HEK293 (cell line): ENCODE results near the gene CRYBG1.

Experiments
- CTCF ChIA-PET: fragments of 350-600 bp; formaldehyde crosslinking; extraction: SDS; loops from one replicate; lab custom pipeline; 2021; ENCODE audit warnings: antibody characterized with exemption; lab: Yijun Ruan, JAX
- POLR2A ChIA-PET: fragments of 300-600 bp; formaldehyde crosslinking; extraction: SDS; loops from one replicate; lab custom pipeline; 2020; ENCODE audit warnings: antibody characterized with exemption, inconsistent platforms; lab: Yijun Ruan, JAX
- H3K27ac ChIP-seq: fragments of 200-500 bp; sonication (Bioruptor generic); 2 replicates; pipeline ENCODE4 v1.5.1; 2014; ENCODE audit warnings: low read depth, low read length, control low read depth, inconsistent platforms; ENCODE audit errors: extremely low read depth
- H3K36me3 ChIP-seq, 2 experiments: fragments of 200-500 bp in 1 of 2; sonication (Bioruptor generic) in 1 of 2; 1 replicate in 1 of 2; 2 replicates in 1 of 2; pipeline ENCODE4 v1.5.1; 2014 to 2017; ENCODE audit warnings: inconsistent platforms in 2 of 2, low read length in 2 of 2; ENCODE audit not compliant: control insufficient read depth in 2 of 2, insufficient read depth in 1 of 2
- H3K4me1 ChIP-seq: fragments of 200-500 bp; sonication (Bioruptor generic); 2 replicates; pipeline ENCODE4 v1.5.1; 2014; ENCODE audit warnings: mild to moderate bottlenecking, low read length, inconsistent platforms; ENCODE audit not compliant: control insufficient read depth, insufficient read depth
- H3K4me3 ChIP-seq: 2 replicates; pipeline ENCODE4 v1.5.1; 2011; ENCODE audit warnings: low read depth, mild to moderate bottlenecking, control low read depth, low read length, moderate library complexity
- H3K9me3 ChIP-seq: fragments of 200-500 bp; sonication (Bioruptor generic); 2 replicates; pipeline ENCODE4 v1.5.1; 2014; ENCODE audit warnings: low read depth, low read length, inconsistent platforms; ENCODE audit not compliant: control insufficient read depth, insufficient read depth
- OSR2 ChIP-seq: fragments of 450-650 bp; formaldehyde crosslinking; IDR thresholded peaks from 2 replicates; pipeline ENCODE4 v1.5.1; 2016; ENCODE audit warnings: missing biosample characterization, missing genetic modification characterization
- REPIN1 ChIP-seq: fragments of 450-650 bp; formaldehyde crosslinking; IDR thresholded peaks from 2 replicates; pipeline ENCODE4 v1.5.1; 2017; ENCODE audit warnings: missing biosample characterization, missing genetic modification characterization, low read depth
- ZFHX2 ChIP-seq: fragments of 450-650 bp; formaldehyde crosslinking; conservative IDR thresholded peaks from 2 replicates; pipeline ENCODE4 v1.5.1; 2016; ENCODE audit warnings: missing biosample characterization, missing genetic modification characterization
- ZFP3 ChIP-seq: fragments of 450-650 bp; formaldehyde crosslinking; IDR thresholded peaks from 2 replicates; pipeline ENCODE4 v1.5.1; 2016; ENCODE audit warnings: low read depth, missing biosample characterization, missing genetic modification characterization
- ZNF169 ChIP-seq: fragments of 450-650 bp; formaldehyde crosslinking; IDR thresholded peaks from 2 replicates; pipeline ENCODE4 v1.5.1; 2016; ENCODE audit warnings: missing biosample characterization, missing genetic modification characterization
- ZNF266 ChIP-seq: fragments of 450-650 bp; formaldehyde crosslinking; IDR thresholded peaks from 2 replicates; pipeline ENCODE4 v1.5.1; 2016; ENCODE audit warnings: missing biosample characterization, missing genetic modification characterization, low read depth
- ZNF37A ChIP-seq: fragments of 450-650 bp; IDR thresholded peaks from 2 replicates; pipeline ENCODE4 v1.5.1; 2018; ENCODE audit warnings: missing biosample characterization, missing genetic modification characterization
- ZNF560 ChIP-seq: fragments of 450-650 bp; formaldehyde crosslinking; IDR thresholded peaks from 2 replicates; pipeline ENCODE4 v1.5.1; 2017; ENCODE audit warnings: missing biosample characterization, missing genetic modification characterization, borderline replicate concordance
- ZNF596 ChIP-seq: fragments of 450-650 bp; IDR thresholded peaks from 2 replicates; pipeline ENCODE4 v1.5.0; 2018; ENCODE audit warnings: missing biosample characterization, mild to moderate bottlenecking, missing genetic modification characterization, moderate library complexity
- ZNF600 ChIP-seq: fragments of 450-650 bp; formaldehyde crosslinking; IDR thresholded peaks from 2 replicates; pipeline ENCODE4 v1.5.1; 2016; ENCODE audit warnings: missing biosample characterization, missing genetic modification characterization
- TF ChIP-seq, protein P1 (sequence below): fragments of 450-650 bp; formaldehyde crosslinking; IDR thresholded peaks from 2 replicates; pipeline ENCODE4 v1.5.1; 2016; ENCODE audit warnings: missing biosample characterization, missing genetic modification characterization
- TF ChIP-seq, protein P2 (sequence below): IDR thresholded peaks from 2 replicates; pipeline ENCODE4 v1.6.1; 2011; ENCODE audit warnings: mild to moderate bottlenecking, low read depth, low read length, borderline replicate concordance
- TF ChIP-seq, protein P3 (sequence below): fragments of 450-650 bp; formaldehyde crosslinking; IDR thresholded peaks from 2 replicates; pipeline ENCODE4 v1.5.1; 2016; ENCODE audit warnings: missing biosample characterization, missing genetic modification characterization
- TF ChIP-seq, protein P4 (sequence below): fragments of 450-650 bp; IDR thresholded peaks from 2 replicates; pipeline ENCODE4 v1.5.1; 2018; ENCODE audit warnings: missing biosample characterization, mild to moderate bottlenecking, missing genetic modification characterization
- TF ChIP-seq, protein P5 (sequence below): fragments of 450-650 bp; formaldehyde crosslinking; IDR thresholded peaks from 2 replicates; pipeline ENCODE4 v1.5.1; 2016; ENCODE audit warnings: missing biosample characterization, missing genetic modification characterization
- TF ChIP-seq, protein P6 (sequence below): fragments of 450-650 bp; formaldehyde crosslinking; IDR thresholded peaks from 2 replicates; pipeline ENCODE4 v1.5.1; 2017; ENCODE audit warnings: missing biosample characterization, missing genetic modification characterization

The CRYBG1 gene

GRCh38 chr6:106534564-106534982 lies 174.1 kb downstream of the CRYBG1 start:
- TF ChIP-seq ZNF169 (tag by site-specific recombination) = no peak
- TF ChIP-seq ZNF596 (tag by site-specific recombination) = no peak
- no peak for TF ChIP-seq ZFP3 (tag by site-specific recombination)
- TF ChIP-seq, protein P1, sequence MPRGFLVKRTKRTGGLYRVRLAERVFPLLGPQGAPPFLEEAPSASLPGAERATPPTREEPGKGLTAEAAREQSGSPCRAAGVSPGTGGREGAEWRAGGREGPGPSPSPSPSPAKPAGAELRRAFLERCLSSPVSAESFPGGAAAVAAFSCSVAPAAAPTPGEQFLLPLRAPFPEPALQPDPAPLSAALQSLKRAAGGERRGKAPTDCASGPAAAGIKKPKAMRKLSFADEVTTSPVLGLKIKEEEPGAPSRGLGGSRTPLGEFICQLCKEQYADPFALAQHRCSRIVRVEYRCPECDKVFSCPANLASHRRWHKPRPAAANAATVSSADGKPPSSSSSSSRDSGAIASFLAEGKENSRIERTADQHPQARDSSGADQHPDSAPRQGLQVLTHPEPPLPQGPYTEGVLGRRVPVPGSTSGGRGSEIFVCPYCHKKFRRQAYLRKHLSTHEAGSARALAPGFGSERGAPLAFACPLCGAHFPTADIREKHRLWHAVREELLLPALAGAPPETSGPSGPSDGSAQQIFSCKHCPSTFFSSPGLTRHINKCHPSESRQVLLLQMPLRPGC (tag by site-specific recombination) = no peak
- no peak for TF ChIP-seq OSR2 (tag by site-specific recombination)
- no peak for TF ChIP-seq ZFHX2
- TF ChIP-seq, protein P2, sequence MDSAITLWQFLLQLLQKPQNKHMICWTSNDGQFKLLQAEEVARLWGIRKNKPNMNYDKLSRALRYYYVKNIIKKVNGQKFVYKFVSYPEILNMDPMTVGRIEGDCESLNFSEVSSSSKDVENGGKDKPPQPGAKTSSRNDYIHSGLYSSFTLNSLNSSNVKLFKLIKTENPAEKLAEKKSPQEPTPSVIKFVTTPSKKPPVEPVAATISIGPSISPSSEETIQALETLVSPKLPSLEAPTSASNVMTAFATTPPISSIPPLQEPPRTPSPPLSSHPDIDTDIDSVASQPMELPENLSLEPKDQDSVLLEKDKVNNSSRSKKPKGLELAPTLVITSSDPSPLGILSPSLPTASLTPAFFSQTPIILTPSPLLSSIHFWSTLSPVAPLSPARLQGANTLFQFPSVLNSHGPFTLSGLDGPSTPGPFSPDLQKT = no peak
- TF ChIP-seq, protein P3, sequence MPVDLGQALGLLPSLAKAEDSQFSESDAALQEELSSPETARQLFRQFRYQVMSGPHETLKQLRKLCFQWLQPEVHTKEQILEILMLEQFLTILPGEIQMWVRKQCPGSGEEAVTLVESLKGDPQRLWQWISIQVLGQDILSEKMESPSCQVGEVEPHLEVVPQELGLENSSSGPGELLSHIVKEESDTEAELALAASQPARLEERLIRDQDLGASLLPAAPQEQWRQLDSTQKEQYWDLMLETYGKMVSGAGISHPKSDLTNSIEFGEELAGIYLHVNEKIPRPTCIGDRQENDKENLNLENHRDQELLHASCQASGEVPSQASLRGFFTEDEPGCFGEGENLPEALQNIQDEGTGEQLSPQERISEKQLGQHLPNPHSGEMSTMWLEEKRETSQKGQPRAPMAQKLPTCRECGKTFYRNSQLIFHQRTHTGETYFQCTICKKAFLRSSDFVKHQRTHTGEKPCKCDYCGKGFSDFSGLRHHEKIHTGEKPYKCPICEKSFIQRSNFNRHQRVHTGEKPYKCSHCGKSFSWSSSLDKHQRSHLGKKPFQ (tag by site-specific recombination) = no peak
- ChIA-PET POLR2A (no interaction called here), CTCF (interaction anchor here (0.5 to 1.7 kb wide), 3 partner anchors 32 to 503 kb away, joined by 5 read pairs; no protein-coding TSS in a partner anchor)
- Histone ChIP-seq H3K27ac (no peak overlapping the region), H3K36me3 (no peaks in the 10 kb centered on the region), H3K4me3 (no peak overlapping the region), H3K4me1 (no peaks in the 10 kb centered on the region), H3K9me3 (no peaks in the 10 kb centered on the region)

DNA sequence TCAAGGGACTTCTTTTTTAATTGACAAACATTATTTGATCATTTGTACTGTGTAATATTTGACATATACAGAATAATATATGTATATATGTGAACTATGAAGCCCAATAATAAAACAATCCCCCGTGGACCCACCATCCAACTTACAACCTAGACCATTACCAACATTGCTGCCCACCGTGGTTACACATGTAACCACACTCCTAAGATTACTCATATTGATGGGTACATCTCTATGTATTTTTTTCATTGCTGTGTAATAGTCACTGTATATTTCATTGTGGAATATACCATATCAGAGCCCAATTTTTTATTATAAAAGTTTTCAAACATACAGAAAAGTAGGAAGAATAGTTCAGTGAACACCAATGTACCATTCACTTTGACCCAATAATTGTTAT lies 174.5 kb downstream of the CRYBG1 start:
- no peak for TF ChIP-seq ZNF266 (tag by site-specific recombination)
- TF ChIP-seq REPIN1 (tag by site-specific recombination) = no peak
- TF ChIP-seq, protein P4, sequence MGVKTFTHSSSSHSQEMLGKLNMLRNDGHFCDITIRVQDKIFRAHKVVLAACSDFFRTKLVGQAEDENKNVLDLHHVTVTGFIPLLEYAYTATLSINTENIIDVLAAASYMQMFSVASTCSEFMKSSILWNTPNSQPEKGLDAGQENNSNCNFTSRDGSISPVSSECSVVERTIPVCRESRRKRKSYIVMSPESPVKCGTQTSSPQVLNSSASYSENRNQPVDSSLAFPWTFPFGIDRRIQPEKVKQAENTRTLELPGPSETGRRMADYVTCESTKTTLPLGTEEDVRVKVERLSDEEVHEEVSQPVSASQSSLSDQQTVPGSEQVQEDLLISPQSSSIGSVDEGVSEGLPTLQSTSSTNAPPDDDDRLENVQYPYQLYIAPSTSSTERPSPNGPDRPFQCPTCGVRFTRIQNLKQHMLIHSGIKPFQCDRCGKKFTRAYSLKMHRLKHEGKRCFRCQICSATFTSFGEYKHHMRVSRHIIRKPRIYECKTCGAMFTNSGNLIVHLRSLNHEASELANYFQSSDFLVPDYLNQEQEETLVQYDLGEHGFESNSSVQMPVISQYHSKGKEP (tag by site-specific recombination) = no peak
- TF ChIP-seq, protein P5, sequence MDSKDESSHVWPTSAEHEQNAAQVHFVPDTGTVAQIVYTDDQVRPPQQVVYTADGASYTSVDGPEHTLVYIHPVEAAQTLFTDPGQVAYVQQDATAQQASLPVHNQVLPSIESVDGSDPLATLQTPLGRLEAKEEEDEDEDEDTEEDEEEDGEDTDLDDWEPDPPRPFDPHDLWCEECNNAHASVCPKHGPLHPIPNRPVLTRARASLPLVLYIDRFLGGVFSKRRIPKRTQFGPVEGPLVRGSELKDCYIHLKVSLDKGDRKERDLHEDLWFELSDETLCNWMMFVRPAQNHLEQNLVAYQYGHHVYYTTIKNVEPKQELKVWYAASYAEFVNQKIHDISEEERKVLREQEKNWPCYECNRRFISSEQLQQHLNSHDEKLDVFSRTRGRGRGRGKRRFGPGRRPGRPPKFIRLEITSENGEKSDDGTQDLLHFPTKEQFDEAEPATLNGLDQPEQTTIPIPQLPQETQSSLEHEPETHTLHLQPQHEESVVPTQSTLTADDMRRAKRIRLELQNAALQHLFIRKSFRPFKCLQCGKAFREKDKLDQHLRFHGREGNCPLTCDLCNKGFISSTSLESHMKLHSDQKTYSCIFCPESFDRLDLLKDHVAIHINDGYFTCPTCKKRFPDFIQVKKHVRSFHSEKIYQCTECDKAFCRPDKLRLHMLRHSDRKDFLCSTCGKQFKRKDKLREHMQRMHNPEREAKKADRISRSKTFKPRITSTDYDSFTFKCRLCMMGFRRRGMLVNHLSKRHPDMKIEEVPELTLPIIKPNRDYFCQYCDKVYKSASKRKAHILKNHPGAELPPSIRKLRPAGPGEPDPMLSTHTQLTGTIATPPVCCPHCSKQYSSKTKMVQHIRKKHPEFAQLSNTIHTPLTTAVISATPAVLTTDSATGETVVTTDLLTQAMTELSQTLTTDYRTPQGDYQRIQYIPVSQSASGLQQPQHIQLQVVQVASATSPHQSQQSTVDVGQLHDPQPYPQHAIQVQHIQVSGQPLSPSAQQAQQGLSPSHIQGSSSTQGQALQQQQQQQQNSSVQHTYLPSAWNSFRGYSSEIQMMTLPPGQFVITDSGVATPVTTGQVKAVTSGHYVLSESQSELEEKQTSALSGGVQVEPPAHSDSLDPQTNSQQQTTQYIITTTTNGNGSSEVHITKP (tag by site-specific recombination) = no peak
- TF ChIP-seq ZNF600 (tag by site-specific recombination) = no peak
- TF ChIP-seq, protein P6, sequence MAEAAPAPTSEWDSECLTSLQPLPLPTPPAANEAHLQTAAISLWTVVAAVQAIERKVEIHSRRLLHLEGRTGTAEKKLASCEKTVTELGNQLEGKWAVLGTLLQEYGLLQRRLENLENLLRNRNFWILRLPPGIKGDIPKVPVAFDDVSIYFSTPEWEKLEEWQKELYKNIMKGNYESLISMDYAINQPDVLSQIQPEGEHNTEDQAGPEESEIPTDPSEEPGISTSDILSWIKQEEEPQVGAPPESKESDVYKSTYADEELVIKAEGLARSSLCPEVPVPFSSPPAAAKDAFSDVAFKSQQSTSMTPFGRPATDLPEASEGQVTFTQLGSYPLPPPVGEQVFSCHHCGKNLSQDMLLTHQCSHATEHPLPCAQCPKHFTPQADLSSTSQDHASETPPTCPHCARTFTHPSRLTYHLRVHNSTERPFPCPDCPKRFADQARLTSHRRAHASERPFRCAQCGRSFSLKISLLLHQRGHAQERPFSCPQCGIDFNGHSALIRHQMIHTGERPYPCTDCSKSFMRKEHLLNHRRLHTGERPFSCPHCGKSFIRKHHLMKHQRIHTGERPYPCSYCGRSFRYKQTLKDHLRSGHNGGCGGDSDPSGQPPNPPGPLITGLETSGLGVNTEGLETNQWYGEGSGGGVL (tag by site-specific recombination) = no peak
- TF ChIP-seq ZNF169 (tag by site-specific recombination) = no peak
- TF ChIP-seq ZNF560 = no peak
- TF ChIP-seq ZNF37A = no peak
- Histone ChIP-seq H3K9me3 (no peaks in the 10 kb centered on the region), H3K4me3 (no peak overlapping the region), H3K27ac (no peak overlapping the region), H3K36me3 (no peaks in the 10 kb centered on the region), H3K4me1 (no peaks in the 10 kb centered on the region)
- POLR2A ChIA-PET = no interaction called here
- CTCF ChIA-PET = interaction anchor here (1.7 kb wide), 1 partner anchor 31 kb away, joined by 5 read pairs; no protein-coding TSS in a partner anchor
